Cardiac fibroblast (primary cell): ENCODE measurements around the gene FGF21.

Experiments used
- DNase-seq, 2 donors: peaks; one replicate each; pipeline versions ENCODE4 v3.0.0 to v3.0.0-alpha.2; 2010; ENCODE audit warnings: low read depth in 2 of 2
- H3K4me3 ChIP-seq, 2 donors: replicated peaks in 1 of 2; 1 replicate in 1 of 2; 2 replicates in 1 of 2; pipeline ENCODE4 v1.5.1; 2011; ENCODE audit warnings: low read depth in 2 of 2, low read length in 2 of 2, mild to moderate bottlenecking in 2 of 2, moderate library complexity in 1 of 2
- TF ChIP-seq, protein P1 (sequence below): IDR thresholded peaks from one replicate; pipeline ENCODE4 v1.5.1; 2011; ENCODE audit warnings: low read depth, mild to moderate bottlenecking, low read length, inconsistent platforms

FGF21 gene

DNA sequence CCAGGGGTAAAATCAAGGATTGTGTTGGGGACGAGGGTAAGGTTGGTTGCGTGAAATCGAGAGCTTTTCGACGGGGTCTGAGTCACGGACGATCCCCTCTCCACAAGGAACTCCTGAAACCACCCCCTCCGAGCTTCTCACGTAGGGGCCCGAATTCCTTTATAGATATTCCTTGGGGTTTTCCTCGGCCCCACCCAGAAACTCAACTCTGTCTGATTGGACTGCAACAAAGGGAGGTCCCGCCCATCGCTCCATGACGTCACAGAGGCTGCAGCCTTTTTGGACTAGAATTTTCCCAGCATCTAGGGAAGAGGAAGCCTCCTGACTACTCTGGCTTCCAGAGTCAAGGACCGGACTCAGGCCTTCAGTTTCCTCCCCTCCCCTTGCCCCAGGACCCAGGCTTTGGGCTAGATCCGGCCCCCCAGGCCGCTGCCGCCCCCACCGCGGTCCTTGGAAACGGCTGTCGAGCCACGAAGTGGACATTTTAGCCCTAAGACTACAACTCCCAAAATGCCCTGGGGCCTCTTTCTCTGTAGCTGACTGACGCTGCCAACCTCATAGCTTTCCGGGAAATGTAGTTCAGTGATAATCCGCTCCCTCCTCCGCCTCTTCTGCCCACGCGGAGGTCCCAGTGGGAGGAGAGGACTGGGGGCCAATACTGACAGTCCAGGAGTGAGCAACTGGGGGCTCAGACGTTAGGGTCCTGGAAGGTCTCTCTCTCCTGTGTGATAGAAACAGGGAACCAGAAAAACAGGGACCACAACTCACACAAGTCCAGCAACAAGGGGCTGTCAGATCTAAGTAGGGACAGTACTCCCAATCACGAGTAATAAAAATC, 8.4 kb upstream of the FGF21 start, which contains the start of gene IZUMO1:
Gene IZUMO1 (minus strand): TSS at position 172 of the 838 bp plus-strand sequence. CDS start 1,050 bp downstream, outside the sequence.
- H3K4me3 ChIP-seq, result peak within 1 kb of the TSS; percentile 56 to 66
- TF ChIP-seq, protein P1, sequence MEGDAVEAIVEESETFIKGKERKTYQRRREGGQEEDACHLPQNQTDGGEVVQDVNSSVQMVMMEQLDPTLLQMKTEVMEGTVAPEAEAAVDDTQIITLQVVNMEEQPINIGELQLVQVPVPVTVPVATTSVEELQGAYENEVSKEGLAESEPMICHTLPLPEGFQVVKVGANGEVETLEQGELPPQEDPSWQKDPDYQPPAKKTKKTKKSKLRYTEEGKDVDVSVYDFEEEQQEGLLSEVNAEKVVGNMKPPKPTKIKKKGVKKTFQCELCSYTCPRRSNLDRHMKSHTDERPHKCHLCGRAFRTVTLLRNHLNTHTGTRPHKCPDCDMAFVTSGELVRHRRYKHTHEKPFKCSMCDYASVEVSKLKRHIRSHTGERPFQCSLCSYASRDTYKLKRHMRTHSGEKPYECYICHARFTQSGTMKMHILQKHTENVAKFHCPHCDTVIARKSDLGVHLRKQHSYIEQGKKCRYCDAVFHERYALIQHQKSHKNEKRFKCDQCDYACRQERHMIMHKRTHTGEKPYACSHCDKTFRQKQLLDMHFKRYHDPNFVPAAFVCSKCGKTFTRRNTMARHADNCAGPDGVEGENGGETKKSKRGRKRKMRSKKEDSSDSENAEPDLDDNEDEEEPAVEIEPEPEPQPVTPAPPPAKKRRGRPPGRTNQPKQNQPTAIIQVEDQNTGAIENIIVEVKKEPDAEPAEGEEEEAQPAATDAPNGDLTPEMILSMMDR, result no peak
- peak; percentile 93 to 95 for DNase-seq

DNA sequence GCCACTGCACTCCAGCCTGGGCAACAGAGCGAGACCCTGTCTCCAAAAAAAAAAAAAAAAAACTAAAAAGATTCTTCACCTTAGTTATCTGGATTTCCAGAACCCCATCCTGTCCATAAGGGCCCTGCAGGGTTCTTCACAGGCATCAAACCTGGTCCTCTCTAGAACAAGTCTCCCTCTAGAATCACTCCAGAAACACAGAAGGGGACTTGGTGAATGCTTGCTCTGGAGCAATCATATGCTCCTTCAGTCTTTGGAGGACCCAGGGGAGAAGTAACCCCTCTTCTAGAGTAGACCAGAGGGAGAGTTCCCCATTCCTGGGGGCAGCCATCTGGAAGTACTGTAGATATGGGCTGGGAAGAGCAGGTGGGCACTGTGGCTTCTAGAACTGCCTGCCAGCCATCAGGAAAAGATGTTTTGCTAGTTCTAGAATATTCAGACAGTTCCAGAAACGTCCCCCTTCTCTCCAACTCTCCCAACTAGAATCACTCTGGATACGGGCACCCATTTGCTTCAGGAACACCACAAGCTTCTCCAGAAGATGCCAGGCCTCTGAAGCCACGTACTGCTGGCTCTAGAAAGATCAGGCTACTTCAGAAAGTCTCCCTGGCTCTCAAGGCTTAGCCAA, 5.6 kb upstream of the FGF21 start:
- TF ChIP-seq, protein P1, result no peak
- no peak for DNase-seq
- no peak overlapping the region for H3K4me3 ChIP-seq

DNA sequence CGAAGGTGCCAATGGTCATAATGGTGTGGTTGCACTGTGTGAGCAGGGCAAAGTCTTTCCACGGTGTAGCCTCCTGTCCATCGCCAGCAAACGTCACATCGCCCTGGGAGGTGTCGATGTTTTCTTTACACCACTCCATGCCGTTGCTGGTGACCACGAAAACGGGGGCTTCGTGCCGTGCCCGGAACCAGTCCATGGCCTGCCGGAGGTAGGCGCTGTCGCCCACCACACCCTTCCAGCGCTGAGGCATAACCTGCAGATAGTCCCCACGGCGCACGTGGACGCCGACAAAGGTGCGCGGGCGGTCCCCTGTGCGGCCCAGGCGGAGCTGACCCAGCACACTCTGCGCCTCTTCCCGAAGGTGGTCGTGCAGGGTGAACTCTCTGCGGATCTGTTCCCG, 5.0 kb upstream of the FGF21 start:
- TF ChIP-seq, protein P1, result no peak
- no peak for DNase-seq
- no peak overlapping the region for H3K4me3 ChIP-seq

DNA sequence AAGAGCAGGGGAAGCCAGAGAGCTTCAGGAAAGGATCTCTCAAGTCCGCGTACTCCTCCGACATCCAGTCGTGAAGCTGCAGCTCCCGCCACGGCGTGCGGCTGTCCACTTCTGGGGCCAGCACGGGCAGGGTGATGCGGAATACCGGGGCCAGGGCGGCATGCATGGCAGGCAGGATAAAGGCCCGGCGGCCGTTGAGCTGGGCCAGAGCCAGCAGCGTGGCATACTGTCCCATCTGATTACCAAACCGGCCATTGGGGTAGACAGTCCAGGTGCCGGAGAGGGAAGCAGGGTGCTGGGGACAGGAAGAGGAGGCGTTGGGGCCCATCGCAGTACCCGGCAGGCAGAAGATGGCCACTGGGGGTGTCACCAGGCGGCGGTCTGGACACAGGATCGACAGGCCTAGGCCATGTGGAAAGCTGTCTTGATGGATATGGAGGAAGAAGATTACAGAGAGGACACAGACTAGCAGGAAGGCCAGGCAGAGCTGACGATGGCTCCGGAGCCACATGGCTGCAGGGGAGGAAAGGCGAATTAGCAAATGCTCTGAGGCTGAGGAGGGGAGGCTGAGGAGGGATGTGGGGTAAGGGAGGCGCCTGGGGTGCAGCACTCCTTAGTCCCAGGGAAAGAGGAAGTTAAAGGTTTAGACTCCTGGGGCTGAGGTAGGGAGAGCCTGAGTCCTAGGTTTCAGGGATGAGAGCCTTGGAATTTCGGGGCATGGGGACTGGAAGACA, 4.4 kb upstream of the FGF21 start:
- H3K4me3 ChIP-seq, result no peak overlapping the region
- DNase-seq, result no peak
- TF ChIP-seq, protein P1, result no peak

GRCh38 chr19:48751845-48752495, 3.4 kb upstream of the FGF21 start:
- TF ChIP-seq, protein P1, result no peak

DNA sequence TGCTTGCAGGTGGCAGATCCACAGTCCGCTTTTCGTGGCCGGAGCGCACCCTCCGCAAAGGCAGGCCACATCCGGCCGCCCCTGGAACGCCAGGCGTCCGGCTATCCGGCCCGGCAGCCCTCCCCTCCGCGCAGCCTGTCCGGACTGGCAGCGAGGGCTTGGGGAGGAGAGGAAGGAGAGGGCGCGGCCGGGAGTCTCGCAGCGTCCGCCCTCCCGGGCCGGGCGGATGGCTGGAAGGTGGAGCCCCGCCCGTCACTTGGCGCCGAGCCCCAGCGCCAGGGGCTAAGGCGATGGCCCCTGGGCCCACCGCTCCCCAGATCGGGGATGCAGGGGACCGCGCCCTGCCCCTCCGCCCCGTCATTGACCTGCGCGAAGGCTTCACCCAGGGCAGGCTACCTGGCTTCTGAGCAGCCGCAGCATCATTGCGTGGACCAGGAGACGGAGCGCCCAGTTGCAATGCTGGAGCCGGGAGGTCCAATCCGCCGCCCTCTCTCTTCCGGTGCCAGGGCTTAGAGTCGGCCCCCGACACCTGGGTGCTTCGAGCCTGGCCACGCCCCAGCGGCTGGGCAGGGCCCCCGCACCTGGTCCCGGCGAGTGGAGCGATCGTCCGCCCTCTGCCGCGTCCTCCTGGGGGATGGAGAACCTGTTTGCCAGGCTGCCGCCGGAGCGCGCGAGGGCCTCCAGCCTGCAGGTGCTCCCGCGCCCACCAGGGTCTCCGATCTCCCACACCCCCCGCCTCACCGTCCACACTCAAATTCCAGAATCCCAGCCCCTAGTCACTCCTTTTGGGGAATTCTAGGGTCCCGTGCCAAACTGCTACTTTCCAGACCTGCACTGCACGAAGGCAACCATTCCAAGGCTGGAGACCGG, 2.6 kb upstream of the FGF21 start, which contains the start of gene FUT1:
Gene FUT1 (minus strand): TSS at position 146 of the 870 bp plus-strand sequence. CDS start 1,360 bp downstream, outside the sequence.
- peak; percentile 25 to 43 for DNase-seq
- TF ChIP-seq, protein P1, result no peak
- peak within 1 kb of the TSS; percentile 33 to 41 for H3K4me3 ChIP-seq

More at GRCh38 chr19:48751845-48752495, 3.4 kb upstream of the FGF21 start:
- H3K4me3 ChIP-seq, result peak overlapping the region; percentile 33 to 41
- DNase-seq, result no peak
